Stimulated activated CD8-positive, alpha-beta memory T cell treated with anti-CD3 and anti-CD28 coated beads, Interleukin-7, amount 100 ng/mL, for 48 hours (primary cell): ENCODE measurements around the gene TNFRSF9.
"Not testable (repeated sequence)": the region's sequence is repeated elsewhere in the genome, so short reads cannot be mapped to it uniquely, and the experiment has no call there.

ENCODE experiments used
- DNase-seq, 2 donors: peaks; one replicate each; pipeline ENCODE4 v3.0.0-alpha.2; 2020; ENCODE audit warnings: low read depth in 1 of 2; ENCODE audit errors: extremely low read depth in 1 of 2

TNFRSF9 gene

DNA sequence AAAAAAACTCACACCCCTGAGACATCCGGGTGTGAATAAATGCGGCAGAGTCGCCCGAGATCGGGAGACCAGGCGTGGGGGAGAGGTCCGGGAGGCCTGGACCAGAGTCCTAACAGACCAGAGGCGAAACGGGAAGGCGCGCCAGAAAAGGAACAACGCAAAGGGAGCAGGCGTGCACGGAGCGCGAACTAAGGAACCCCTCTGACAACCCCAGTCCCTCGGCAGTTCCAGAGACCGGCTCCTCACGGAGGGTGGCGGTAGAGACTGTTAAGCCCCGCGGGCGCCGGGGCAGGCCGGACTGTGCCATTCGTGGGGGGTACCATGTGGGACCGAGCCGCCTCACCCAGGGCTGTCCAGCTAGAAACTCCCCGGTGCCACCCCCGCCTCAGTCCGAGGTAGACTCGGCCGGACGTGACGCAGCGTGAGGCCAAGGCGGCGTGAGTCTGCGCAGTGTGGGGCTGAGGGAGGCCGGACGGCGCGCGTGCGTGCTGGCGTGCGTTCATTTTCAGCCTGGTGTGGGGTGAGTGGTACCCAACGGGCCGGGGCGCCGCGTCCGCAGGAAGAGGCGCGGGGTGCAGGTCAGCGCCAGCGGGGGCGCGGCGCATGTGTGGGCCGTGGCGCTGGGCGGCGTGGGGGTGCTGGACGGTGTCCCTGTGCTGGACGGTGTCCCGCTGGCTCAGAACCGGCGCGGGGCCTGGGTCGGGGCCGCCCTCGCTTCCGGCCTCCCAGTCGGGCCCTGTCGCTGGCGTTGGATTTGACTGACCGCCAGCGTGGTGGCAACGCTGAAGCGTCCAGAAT is 20.8 kb upstream of the TNFRSF9 start, which contains the start of gene PARK7:
Gene PARK7 (plus strand): TSS at position 496 of the 798 bp plus-strand sequence. CDS start 1,075 bp downstream, outside the sequence.
- DNase-seq = peak; percentile 100

DNA sequence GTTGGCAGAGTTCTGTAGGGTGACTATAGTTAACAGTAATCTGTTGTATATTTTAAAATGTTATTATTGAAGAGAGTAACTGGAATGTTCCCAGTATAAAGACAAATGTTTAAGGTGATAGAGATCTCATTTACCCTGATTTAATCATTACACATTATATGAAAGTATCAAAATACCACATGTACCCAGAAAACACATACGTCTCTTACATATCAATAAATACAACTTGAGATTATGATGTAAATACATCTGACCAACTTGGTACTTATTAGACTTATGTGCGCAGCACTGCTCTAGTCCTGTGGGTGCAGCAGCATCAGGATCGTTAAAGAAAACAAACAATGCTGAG is 20.2 kb upstream of the TNFRSF9 start:
- no peak for DNase-seq

DNA sequence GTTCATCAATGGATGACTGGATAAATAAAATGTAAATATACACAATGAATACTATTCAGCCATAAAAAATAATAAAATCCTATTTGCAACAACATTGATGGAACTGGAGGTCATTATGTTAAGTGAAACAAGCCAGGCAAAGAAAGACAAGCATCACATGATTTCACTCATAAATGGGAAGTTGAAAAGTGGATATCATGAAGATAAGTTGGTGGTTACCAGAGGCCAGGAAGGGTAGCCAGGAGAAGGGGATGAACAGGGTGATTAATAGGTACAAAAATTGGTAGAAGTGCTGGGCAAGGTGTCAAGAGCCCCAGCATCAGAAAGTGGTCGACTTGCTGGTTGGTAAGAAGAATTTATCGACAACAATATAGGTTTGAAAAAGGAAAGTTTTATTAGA is 19.5 kb upstream of the TNFRSF9 start:
- no peak for DNase-seq

- no peak for DNase-seq
Observed at GRCh38 chr1:7956218-7957032, 15.8 kb upstream of the TNFRSF9 start.

DNA sequence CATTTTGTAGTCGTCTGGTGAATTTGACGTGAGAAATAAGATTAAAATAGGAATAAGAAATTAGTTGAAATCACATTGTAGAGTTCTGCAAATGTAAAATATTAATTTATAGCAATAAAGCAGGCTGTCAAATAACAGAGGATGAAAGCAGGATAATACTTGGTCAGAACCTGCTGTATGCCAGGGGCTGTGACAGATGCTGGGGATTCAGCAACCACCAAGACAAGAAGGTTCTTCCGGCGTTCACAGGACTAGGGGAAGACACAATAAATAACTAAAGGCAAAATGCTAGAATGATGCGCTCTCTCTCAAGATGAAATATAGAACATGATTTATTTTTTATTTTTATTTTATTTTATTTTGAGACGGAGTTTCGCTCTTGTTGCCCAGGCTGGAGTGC is 14.0 kb upstream of the TNFRSF9 start:
- DNase-seq = no peak

DNA sequence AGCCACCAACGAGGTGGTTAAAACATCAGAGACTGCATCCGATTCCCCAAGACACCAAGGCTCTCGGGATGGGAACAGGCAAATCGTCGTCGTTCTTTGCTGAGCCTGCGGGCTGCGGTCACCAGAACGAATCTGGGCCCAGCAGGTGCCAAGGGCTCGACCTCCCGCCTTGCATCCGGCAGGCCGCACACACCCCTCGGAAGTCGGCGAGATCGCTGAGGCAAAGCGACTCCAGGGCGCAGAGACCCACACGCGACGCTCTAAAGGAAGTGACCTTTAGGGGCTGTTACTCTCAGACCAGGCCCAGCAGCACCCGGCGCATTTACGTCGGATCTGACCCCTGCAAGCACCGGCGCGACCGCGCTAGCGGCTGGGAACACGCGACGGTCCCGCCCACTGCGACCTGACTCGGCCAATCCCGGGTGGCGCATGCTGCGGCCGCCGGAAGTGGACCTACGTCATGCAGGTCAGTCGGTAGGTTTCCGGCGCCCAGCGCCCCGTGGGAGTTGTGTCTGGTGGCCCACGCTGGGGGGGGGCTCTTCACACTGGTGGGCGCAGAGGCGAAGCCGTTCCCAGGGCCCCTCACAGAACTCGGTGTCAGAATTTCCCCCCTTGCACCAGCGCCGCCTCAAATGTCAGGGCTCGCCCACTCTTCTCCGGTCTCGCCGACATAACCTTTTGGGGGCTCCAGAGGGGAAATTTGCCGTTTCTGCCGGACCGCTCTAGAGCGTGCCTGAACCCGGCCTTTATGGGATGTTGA is 13.4 kb upstream of the TNFRSF9 start:
- peak; percentile 93 for DNase-seq

GRCh38 chr1:7952791-7953190 is 12.2 kb upstream of the TNFRSF9 start:
- not testable (repeated sequence) for DNase-seq

GRCh38 chr1:7948960-7949359 is 8.3 kb upstream of the TNFRSF9 start:
- no peak for DNase-seq

GRCh38 chr1:7943251-7943650 is 2.6 kb upstream of the TNFRSF9 start:
- no peak for DNase-seq

DNA sequence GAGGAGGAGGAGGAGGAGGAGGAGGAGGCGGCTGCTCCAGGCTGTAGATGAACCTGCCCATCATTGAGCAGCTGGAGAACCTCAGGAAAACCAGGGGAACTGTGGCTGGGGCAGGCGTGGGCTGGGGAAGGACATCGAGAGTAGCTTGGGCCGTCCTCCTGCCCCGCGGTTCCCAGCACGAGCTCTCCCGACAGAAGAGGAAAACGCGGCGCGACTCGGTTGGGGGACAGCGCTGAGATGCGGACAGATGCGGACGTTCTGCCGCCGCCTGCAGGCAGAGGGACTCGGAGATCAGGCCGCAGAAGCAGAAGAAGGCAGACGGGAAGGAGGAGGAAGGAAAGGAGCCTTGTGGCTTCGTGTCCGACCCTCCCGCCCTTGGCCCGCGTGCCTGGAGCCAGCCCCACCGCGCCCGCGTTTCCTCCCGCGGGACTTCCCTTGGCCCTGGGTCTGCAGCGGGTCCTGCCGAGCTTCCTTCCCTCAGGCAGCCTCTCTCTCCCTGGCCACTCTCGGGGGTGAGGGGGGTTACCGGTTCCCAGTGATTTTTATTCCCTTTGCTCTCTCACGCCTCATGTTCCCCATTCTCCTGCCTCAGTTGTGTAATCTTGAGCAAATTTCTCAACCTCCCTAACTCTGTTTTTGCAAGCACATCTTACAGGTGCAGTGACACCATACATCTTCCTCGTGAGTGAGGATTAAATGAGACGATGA is 1.7 kb upstream of the TNFRSF9 start:
- DNase-seq = no peak

DNA sequence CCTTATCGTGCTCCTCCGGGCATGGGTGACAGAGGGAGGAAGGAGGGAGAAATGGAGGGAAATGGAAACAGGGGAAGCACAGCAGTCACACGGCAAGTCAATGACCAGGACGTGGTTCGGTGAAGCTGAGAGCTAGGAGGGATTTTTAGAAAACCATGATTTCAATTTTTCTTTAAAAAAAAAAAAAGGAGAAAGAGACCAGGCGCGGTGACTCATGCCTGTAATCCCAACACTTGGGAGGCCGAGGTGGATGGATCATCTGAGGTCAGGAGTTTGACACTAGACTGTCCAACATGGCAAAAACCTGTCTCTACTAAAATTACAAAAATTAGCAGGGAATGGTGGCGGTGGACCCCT is 776 bp upstream of the TNFRSF9 start:
- no peak for DNase-seq

GRCh38 chr1:7940034-7940433 is 605 bp downstream of the TNFRSF9 start:
- no peak for DNase-seq

GRCh38 chr1:7938070-7938469 is 2.6 kb downstream of the TNFRSF9 start:
- DNase-seq = no peak

GRCh38 chr1:7932524-7933138 is 8.0 kb downstream of the TNFRSF9 start:
- DNase-seq = no peak

DNA sequence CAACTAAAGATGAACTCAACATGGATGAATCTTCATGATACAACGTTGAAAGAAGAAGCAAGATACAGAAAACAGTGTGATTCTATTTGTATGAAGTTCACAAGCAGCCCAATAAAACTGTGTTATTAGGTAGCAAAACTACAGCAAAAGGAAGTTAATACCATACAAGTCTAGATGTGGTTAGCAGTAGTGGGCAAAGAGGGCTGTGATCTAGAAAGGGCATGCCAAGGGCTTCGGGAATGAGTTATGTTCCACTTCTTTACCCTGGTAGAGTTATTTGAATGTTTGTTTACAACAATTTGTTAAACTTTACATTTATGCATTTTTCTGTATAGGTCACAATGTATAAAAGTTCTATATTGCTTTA is 9.2 kb downstream of the TNFRSF9 start:
- no peak for DNase-seq

DNA sequence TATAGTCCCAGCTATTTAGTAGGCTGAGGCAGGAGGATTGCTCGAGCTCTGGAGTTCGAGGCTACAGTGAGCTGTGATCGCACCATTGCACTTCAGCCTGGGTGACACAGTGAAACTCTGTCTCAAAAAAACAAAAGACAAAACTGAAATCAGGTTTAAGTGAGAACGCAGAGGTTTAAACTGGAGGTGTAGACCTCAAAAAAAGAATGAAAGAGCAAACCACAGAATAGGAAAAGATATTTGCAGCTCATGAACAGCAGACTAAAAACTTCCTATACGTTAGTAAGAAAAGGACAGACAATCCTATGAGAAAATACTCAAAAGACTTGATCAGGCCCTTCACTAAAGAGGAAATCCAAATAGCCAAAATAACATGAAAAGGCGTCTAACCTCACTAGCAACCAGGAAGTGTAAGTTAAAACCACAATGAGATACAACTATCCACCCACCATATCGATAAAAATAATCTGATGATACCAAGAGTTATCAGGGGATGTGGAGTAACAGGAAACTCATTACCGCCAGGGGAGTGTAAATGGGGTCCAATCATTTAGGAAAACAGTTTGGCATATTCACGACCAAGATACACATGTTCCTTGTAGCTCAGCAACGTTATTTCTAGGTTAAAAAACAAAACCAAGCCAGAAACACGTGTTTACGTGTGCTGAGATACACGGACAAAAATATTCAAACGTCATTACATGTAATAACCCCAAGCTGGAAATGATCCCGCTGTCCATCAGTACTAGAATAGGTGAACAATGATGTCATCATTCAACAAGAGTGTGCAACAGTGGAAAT is 9.8 kb downstream of the TNFRSF9 start:
- DNase-seq = no peak

GRCh38 chr1:7929637-7930036 is 11.0 kb downstream of the TNFRSF9 start:
- no peak for DNase-seq

DNA sequence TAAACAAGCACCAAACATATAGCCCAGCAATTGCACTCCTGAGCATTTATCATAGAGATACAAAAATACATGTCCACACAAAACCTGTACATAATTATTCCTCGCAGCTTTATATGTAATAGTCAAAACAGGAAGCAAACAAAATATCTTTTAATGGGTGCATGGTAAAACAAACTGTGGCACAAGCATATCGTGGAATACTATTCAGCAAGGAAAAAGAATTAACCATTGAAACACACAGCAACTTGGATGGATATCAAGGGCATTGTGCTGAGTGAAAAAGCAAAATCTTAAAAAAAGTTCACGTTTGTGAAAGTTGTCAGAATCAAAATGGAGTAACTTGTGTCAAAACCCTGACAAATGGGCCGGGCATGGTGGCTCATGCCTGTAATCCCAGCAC is 12.4 kb downstream of the TNFRSF9 start:
- no peak for DNase-seq

DNA sequence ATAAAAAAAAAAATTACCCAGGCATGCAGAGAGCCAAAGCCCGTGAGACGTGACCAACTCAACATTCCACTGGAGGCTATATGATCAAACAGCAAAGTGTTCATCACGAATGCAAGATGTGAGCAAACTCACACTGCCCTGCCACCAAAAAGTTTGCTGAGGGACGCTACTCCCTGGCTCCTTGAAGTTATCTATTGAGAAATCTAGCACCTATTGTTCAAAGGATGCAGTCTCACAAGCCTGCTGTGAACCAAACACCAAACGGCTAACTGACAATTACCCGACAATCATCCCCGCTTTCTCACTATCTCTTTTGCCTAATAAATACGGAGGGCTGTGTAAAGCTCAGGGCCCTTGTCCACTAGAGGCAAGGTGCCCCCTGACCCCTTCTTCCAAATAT is 13.6 kb downstream of the TNFRSF9 start:
- DNase-seq = not testable (repeated sequence)

- no peak for DNase-seq
Observed at GRCh38 chr1:7922301-7922700, 18.3 kb downstream of the TNFRSF9 start.
